ENCODE data around the gene NAALADL2.

DNA sequence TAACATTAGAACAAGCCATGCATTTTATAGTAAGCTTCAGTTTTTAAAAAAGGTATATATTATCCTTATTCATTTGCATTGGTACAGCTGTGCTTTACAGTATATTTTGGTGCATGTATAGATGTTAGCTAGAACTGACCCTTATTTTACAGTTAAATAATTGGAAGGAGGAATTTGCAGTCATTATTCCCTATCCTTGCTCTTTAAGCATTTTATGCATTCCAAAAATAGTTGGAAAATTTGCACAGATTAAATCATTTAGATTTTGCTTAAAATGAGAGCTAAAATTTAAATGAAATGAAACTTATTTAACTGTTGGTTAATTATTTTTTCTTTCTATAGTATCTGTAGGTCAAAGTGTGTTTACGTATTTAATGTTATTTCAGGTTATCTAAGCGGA is 667.1 kb downstream of the NAALADL2 start:
- no peak for TF ChIP-seq CTCF (IDR thresholded peaks at IDR 0.05)
- no peak for TF ChIP-seq EZH2phosphoT487 (IDR thresholded peaks at IDR 0.05)
- no peak for TF ChIP-seq EZH2 (IDR thresholded peaks at IDR 0.05)

All from neural progenitor cell (in vitro differentiated cells).